ENCODE measurements around the gene PHRF1. TPM values are rescaled to one million over a fixed set of nuclear protein-coding genes. Genes with fewer than 3 reads are reported as not detected.
A peak's percentile ranks its signal among the peaks of the same experiment; 100 is the strongest.

PHRF1 gene
- total RNA-seq, 1 experiment from 2014 or later: 31.8 TPM

DNA sequence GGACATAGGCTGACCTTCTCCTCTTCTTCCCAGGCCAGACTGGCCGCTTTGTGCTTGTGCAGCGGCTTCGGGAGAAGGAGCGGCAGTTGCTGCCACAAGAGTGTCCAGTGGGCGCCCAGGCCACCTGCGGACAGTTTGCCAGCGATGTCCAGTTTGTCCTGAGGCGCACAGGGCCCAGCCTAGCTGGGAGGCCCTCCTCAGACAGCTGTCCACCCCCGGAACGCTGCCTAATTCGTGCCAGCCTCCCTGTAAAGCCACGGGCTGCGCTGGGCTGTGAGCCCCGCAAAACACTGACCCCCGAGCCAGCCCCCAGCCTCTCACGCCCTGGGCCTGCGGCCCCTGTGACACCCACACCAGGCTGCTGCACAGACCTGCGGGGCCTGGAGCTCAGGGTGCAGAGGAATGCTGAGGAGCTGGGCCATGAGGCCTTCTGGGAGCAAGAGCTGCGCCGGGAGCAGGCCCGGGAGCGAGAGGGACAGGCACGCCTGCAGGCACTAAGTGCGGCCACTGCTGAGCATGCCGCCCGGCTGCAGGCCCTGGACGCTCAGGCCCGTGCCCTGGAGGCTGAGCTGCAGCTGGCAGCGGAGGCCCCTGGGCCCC lies 14.1 kb upstream of the PHRF1 start:
- TSS peak; percentile 12 for BruUV-seq (replicated peaks)
- ChIA-PET POLR2A (interaction anchor here (0.6 to 2.1 kb wide), 7 partner anchors 11 to 186 kb away, joined by 3 to 22 read pairs (median 3); partner anchors contain the start of genes HRAS and PHRF1), CTCF (interaction anchor here (0.6 kb wide), 1 partner anchor 19 kb away, joined by 3 read pairs; no protein-coding TSS in a partner anchor)
- Mint-ChIP-seq H3K4me3 (ENCODE audit: unreplicated experiment) (peak overlapping the region; percentile 85), H3K4me1 (ENCODE audit: insufficient read depth, unreplicated experiment) (peaks cover 14% of the 10 kb centered on the region), H3K27me3 (ENCODE audit: insufficient read depth, unreplicated experiment) (no peaks in the 10 kb centered on the region), H3K9me3 (ENCODE audit: unreplicated experiment) (no peaks in the 10 kb centered on the region), H3K27ac (ENCODE audit: low read depth, unreplicated experiment) (no peak overlapping the region), H3K36me3 (ENCODE audit: insufficient read depth, unreplicated experiment) (peaks cover 18% of the 10 kb centered on the region)
- intact Hi-C loops (cut with micrococcal nuclease): loop anchor here (10.0 kb wide), 2 partner anchors 53 to 163 kb away; partner anchors contain the start of gene IRF7
- TF ChIP-seq, protein P1, sequence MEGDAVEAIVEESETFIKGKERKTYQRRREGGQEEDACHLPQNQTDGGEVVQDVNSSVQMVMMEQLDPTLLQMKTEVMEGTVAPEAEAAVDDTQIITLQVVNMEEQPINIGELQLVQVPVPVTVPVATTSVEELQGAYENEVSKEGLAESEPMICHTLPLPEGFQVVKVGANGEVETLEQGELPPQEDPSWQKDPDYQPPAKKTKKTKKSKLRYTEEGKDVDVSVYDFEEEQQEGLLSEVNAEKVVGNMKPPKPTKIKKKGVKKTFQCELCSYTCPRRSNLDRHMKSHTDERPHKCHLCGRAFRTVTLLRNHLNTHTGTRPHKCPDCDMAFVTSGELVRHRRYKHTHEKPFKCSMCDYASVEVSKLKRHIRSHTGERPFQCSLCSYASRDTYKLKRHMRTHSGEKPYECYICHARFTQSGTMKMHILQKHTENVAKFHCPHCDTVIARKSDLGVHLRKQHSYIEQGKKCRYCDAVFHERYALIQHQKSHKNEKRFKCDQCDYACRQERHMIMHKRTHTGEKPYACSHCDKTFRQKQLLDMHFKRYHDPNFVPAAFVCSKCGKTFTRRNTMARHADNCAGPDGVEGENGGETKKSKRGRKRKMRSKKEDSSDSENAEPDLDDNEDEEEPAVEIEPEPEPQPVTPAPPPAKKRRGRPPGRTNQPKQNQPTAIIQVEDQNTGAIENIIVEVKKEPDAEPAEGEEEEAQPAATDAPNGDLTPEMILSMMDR (IDR thresholded peaks at IDR 0.05; ENCODE audit: unreplicated experiment): no peak
- no peak for DNase-seq (ENCODE audit: unreplicated experiment)

DNA sequence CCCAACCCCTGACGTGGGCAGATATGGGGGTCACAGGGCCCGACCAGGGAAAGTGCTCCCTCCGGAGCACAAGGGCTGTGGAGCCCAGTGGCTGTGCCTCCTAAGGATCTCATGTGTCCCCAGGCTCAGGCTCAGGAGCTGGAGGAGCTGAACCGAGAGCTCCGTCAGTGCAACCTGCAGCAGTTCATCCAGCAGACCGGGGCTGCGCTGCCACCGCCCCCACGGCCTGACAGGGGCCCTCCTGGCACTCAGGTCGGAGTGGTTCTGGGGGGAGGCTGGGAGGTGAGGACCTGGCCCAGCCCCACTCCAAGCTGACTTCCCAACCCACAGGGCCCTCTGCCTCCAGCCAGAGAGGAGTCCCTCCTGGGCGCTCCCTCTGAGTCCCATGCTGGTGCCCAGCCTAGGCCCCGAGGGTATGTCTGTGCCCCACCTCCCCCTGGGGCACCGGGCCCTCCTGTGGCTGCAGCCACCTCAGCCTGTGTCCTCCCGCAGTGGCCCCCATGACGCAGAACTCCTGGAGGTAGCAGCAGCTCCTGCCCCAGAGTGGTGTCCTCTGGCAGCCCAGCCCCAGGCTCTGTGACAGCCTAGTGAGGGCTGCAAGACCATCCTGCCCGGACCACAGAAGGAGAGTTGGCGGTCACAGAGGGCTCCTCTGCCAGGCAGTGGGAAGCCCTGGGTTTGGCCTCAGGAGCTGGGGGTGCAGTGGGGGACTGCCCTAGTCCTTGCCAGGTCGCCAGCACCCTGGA lies 13.0 kb upstream of the PHRF1 start:
- no peak for DNase-seq (ENCODE audit: unreplicated experiment)
- TF ChIP-seq, protein P1 (IDR thresholded peaks at IDR 0.05; ENCODE audit: unreplicated experiment): no peak
- ChIA-PET POLR2A (interaction anchor here (0.6 to 2.1 kb wide), 5 partner anchors 12 to 251 kb away, joined by 4 to 22 read pairs (median 7); partner anchors contain the start of genes HRAS, PHRF1 and TALDO1), CTCF (interaction anchor here (0.6 kb wide), 1 partner anchor 115 kb away, joined by 5 read pairs; no protein-coding TSS in a partner anchor)
- Mint-ChIP-seq H3K4me1 (ENCODE audit: insufficient read depth, unreplicated experiment) (peaks cover 14% of the 10 kb centered on the region), H3K27me3 (ENCODE audit: insufficient read depth, unreplicated experiment) (no peaks in the 10 kb centered on the region), H3K9me3 (ENCODE audit: unreplicated experiment) (no peaks in the 10 kb centered on the region), H3K4me3 (ENCODE audit: unreplicated experiment) (no peak overlapping the region), H3K27ac (ENCODE audit: low read depth, unreplicated experiment) (no peak overlapping the region), H3K36me3 (ENCODE audit: insufficient read depth, unreplicated experiment) (peaks cover 18% of the 10 kb centered on the region)
- intact Hi-C loops (cut with micrococcal nuclease): loop anchor here (10.0 kb wide), 2 partner anchors 52 to 162 kb away; partner anchors contain the start of gene IRF7
- BruUV-seq (replicated peaks): no TSS peak

DNA sequence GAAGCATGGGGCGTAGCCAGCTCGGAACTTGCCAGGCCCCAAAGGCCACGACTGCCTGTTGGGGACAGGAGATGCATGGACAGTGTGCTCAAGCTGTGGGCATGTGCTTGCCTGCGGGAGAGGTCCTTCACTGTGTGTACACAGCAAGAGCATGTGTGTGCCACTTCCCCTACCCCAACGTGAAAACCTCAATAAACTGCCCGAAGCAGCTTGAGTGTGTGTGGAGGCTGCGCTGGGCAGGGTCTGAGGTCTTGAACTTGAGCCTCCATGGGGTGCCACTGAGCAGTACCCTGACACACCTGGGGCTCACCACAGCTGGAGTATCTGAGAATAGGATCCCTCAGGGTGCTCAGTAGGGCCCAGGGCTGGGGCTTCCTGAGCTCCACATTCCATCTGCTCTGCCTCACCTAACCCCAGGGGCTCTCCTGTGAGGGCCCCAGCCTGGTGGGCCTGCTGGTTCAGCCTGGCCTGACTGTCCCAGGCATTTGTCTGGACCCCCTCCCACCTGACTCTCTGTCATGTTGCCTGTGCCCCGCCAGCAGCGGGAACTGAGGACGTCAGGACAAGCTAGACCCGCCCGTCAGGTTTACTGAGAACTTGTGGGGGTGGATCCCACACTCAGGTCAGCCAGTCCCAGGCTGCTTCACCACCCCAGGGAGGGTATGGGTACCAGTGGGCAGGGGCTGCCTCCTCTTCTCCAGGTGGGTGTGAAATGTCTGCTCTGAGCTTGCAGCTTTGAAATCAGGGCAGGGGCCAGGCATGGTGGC lies 12.3 kb upstream of the PHRF1 start:
- no peak overlapping the region for H3K27ac Mint-ChIP-seq (ENCODE audit: low read depth, unreplicated experiment)
- H3K4me3 Mint-ChIP-seq (ENCODE audit: unreplicated experiment): no peak overlapping the region
- BruUV-seq (replicated peaks): no TSS peak
- POLR2A ChIA-PET: interaction anchor here (0.6 to 1.9 kb wide), 7 partner anchors 9 to 327 kb away, joined by 3 to 8 read pairs (median 4); partner anchors contain the start of genes HRAS, PHRF1 and TALDO1
- no peaks in the 10 kb centered on the region for H3K27me3 Mint-ChIP-seq (ENCODE audit: insufficient read depth, unreplicated experiment)
- peaks cover 13% of the 10 kb centered on the region for H3K4me1 Mint-ChIP-seq (ENCODE audit: insufficient read depth, unreplicated experiment)
- DNase-seq (ENCODE audit: unreplicated experiment): no peak
- H3K9me3 Mint-ChIP-seq (ENCODE audit: unreplicated experiment): no peaks in the 10 kb centered on the region
- CTCF ChIA-PET: interaction anchor here (0.6 to 1.6 kb wide), 5 partner anchors 9 to 115 kb away, joined by 3 to 5 read pairs (median 4); no protein-coding TSS in a partner anchor
- intact Hi-C loops (cut with micrococcal nuclease): loop anchor here (10.0 kb wide), 2 partner anchors 51 to 161 kb away; partner anchors contain the start of gene IRF7
- TF ChIP-seq, protein P1 (IDR thresholded peaks at IDR 0.05; ENCODE audit: unreplicated experiment): no peak
- H3K36me3 Mint-ChIP-seq (ENCODE audit: insufficient read depth, unreplicated experiment): peaks cover 18% of the 10 kb centered on the region
